Hematopoietic multipotent progenitor cell treated with erythropoietin and hydrocortisone succinate and interleukin-3 and kit ligand, for 15 days (in vitro differentiated cells): ENCODE results near the gene BRINP1.
A peak's percentile ranks its signal among the peaks of the same experiment; 100 is the strongest.

Experiments
- DNase-seq: peaks from one replicate; pipeline ENCODE4 v3.0.0-alpha.2; 2015; ENCODE audit warnings: low spot score

Gene BRINP1

GRCh38 chr9:119339056-119339455 lies 30.2 kb downstream of the BRINP1 start:
- DNase-seq = no peak

GRCh38 chr9:119337573-119337972 lies 31.7 kb downstream of the BRINP1 start:
- DNase-seq = no peak

- DNase-seq = no peak
These were observed 34.5 kb downstream of the BRINP1 start for GRCh38 chr9:119334745-119335144.

GRCh38 chr9:119333507-119334229 lies 35.6 kb downstream of the BRINP1 start:
- DNase-seq = no peak

GRCh38 chr9:119332522-119332921 lies 36.7 kb downstream of the BRINP1 start:
- DNase-seq = no peak

- no peak for DNase-seq
These were observed 47.1 kb downstream of the BRINP1 start for GRCh38 chr9:119322184-119322583.

- DNase-seq = no peak
These were observed 50.9 kb downstream of the BRINP1 start for GRCh38 chr9:119318371-119318770.

GRCh38 chr9:119313846-119314245 lies 55.4 kb downstream of the BRINP1 start:
- DNase-seq = no peak

- no peak for DNase-seq
These were observed 58.5 kb downstream of the BRINP1 start for GRCh38 chr9:119310741-119311140.

- no peak for DNase-seq
These were observed 61.8 kb downstream of the BRINP1 start for GRCh38 chr9:119307471-119307870.

GRCh38 chr9:119304555-119304954 lies 64.7 kb downstream of the BRINP1 start:
- no peak for DNase-seq

- no peak for DNase-seq
These were observed 66.1 kb downstream of the BRINP1 start for GRCh38 chr9:119302988-119303698.

GRCh38 chr9:119298076-119298853 lies 71.0 kb downstream of the BRINP1 start:
- DNase-seq = no peak

- no peak for DNase-seq
These were observed 77.7 kb downstream of the BRINP1 start for GRCh38 chr9:119291554-119291953.

- DNase-seq = peak; percentile 17
These were observed 79.3 kb downstream of the BRINP1 start for GRCh38 chr9:119289740-119290433.

- no peak for DNase-seq
These were observed 84.5 kb downstream of the BRINP1 start for GRCh38 chr9:119284587-119285337.

GRCh38 chr9:119284118-119284517 lies 85.1 kb downstream of the BRINP1 start:
- no peak for DNase-seq

- no peak for DNase-seq
These were observed 86.0 kb downstream of the BRINP1 start for GRCh38 chr9:119283078-119283794.

- no peak for DNase-seq
These were observed 86.7 kb downstream of the BRINP1 start for GRCh38 chr9:119282476-119283077.

- no peak for DNase-seq
These were observed 88.3 kb downstream of the BRINP1 start for GRCh38 chr9:119280740-119281485.
